Measurements from ENCODE around the gene TRIM46.
A peak's percentile ranks its signal among the peaks of the same experiment; 100 is the strongest.
"Not testable (repeated sequence)": the region's sequence is repeated elsewhere in the genome, so short reads cannot be mapped to it uniquely, and the experiment has no call there.

The TRIM46 gene

DNA sequence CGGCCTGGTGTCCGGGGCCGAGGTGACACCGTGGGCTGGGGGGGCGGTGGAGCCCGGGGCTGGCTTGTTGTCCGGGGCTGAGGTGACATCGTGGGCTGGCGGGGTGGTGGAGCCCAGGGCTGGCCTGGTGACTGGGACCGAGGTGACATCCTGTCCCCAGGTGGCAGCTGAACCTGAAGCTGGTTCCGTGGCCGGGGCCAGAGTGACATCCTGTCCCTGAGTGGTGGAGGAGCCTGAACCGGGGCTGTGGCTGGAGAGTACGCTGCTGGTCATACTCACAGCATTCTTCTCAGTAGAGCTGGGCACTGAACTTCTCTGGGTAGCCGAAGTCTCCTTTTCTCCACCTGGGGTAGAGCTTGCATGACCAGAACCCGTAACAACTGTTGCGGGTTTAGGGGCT, 18.3 kb downstream of the TRIM46 start:
- ATAC-seq (replicated peaks) (no peak), DNase-seq (no peak)
- H3K9me3 Mint-ChIP-seq, result no peaks in the 10 kb centered on the region
- H3K4me1 Mint-ChIP-seq (ENCODE audit: low read depth in 2 of 2), result peaks cover 25 to 31% of the 10 kb centered on the region in 2 donors
- peaks cover 30% of the 10 kb centered on the region for H3K36me3 Mint-ChIP-seq (ENCODE audit: insufficient read depth)
- H3K27me3 Mint-ChIP-seq, result no peaks in the 10 kb centered on the region
- peak overlapping the region; percentile 38 to 98 for H3K27ac Mint-ChIP-seq
- H3K4me3 Mint-ChIP-seq, result peak overlapping the region; percentile 92

DNA sequence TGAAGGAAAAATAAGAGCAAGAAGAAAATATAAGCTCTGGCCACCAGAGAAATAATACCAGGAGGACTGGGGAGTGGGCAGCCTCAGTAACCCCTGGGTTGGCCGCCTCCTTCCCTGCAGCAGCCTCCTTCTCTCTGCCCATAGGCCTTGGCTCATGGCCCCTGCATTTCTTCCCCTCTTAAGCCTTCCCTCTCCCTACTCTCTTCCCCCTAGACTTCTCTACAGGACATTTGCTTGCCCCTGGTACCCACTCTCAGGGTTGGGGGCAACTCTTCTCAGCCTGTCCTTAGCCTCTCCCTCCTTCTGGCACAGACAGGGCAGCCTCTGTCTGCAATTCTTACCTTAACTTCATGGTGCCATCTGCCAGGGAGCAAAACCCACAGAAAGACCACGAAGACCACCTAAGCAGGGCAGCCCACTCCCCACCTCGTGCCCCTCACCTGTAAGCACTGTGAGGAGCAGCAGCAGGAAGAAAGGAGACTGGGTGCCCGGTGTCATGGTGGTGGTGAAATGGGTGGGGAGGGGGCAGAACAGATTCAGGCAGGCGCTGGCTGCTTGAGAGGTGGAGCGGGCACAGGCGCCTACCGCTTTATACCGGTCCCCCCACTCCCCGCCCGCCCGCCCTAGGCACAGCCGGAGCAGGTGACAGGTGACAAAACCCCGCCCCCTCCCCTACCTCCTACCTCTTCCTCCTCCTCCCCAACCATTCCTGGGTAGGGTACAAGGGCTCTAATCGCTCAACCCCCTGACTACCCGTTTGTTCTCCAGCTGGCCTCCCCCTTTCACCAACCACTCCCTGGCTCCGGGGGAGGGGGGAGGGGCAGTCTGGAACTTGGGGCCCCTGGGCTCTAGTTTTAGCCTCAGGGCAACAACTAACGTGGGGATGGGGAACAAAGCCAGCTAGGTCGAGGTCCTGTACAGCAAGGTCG, 19.0 kb downstream of the TRIM46 start:
- H3K27ac Mint-ChIP-seq, result peak overlapping the region; percentile 98
- H3K4me1 Mint-ChIP-seq (ENCODE audit: low read depth in 2 of 2), result peaks cover 25 to 31% of the 10 kb centered on the region in 2 donors
- H3K4me3 Mint-ChIP-seq, result peak overlapping the region; percentile 92
- no peaks in the 10 kb centered on the region for H3K27me3 Mint-ChIP-seq
- no peaks in the 10 kb centered on the region for H3K9me3 Mint-ChIP-seq
- ATAC-seq (replicated peaks), result no peak
- H3K36me3 Mint-ChIP-seq (ENCODE audit: insufficient read depth), result peaks cover 30% of the 10 kb centered on the region
- DNase-seq, result no peak

DNA sequence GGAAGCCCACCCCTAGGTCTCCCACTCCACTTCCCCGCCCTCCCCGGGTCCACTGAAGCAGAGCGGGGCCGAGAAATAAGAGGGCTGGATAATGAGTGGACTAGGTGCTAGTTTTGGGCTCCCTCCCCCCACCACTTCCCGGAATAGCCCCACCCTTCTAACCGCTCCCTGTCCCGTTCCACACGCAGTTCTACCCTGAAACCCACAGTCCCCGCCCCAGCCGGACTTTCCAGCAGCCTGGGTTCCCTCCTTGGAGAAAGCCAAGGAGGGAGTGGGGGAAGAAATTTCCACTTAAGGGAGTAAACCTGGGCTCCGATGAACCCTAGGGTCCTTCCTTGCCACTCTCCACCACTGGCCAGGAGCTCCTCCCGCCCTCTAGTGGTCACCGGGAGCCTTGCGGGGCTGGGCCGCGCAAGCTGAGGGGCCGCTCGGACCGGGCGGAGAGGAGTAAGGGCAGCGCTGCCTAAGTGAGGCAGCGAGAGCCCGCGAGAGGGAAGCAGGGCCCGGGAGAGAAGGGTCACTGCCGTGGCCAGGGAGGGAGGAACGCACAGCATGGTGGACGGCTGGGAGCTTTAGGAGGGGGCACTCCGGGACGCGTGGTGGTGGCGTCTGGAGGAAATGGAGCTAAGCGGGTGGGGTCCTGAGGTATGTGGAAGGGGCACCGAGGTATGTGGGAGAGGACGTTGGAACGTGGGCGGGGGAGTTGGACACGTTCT, 19.8 kb downstream of the TRIM46 start:
- peaks cover 22% of the 10 kb centered on the region for H3K36me3 Mint-ChIP-seq (ENCODE audit: insufficient read depth)
- H3K9me3 Mint-ChIP-seq, result no peaks in the 10 kb centered on the region
- peak; percentile 63 to 69 (median 69) for DNase-seq
- H3K27ac Mint-ChIP-seq, result peak overlapping the region; percentile 98
- H3K27me3 Mint-ChIP-seq, result no peaks in the 10 kb centered on the region
- peak; percentile 22 for ATAC-seq (replicated peaks)
- H3K4me3 Mint-ChIP-seq, result peak overlapping the region; percentile 92
- peaks cover 23 to 27% of the 10 kb centered on the region in 2 donors for H3K4me1 Mint-ChIP-seq (ENCODE audit: low read depth in 2 of 2)

DNA sequence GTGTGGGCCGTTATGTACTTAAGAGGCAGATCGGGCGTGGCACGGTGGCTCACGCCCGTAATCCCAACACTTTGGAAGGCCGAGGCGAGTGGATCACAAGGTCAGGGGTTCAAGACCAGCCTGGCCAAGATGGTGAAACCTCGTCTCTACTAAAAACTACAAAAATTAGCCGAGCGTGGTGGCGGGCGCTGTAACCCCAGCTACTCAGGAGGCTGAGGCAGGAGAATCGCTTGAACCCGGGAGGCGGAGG, 20.3 kb downstream of the TRIM46 start:
- ATAC-seq (replicated peaks); H3K27me3 Mint-ChIP-seq; H3K9me3 Mint-ChIP-seq; DNase-seq: not testable (repeated sequence)
- peaks cover 22% of the 10 kb centered on the region for H3K36me3 Mint-ChIP-seq (ENCODE audit: insufficient read depth)
- peaks cover 23 to 27% of the 10 kb centered on the region in 2 donors for H3K4me1 Mint-ChIP-seq (ENCODE audit: low read depth in 2 of 2)
- peak overlapping the region; percentile 98 for H3K27ac Mint-ChIP-seq
- H3K4me3 Mint-ChIP-seq, result peak overlapping the region; percentile 92

DNA sequence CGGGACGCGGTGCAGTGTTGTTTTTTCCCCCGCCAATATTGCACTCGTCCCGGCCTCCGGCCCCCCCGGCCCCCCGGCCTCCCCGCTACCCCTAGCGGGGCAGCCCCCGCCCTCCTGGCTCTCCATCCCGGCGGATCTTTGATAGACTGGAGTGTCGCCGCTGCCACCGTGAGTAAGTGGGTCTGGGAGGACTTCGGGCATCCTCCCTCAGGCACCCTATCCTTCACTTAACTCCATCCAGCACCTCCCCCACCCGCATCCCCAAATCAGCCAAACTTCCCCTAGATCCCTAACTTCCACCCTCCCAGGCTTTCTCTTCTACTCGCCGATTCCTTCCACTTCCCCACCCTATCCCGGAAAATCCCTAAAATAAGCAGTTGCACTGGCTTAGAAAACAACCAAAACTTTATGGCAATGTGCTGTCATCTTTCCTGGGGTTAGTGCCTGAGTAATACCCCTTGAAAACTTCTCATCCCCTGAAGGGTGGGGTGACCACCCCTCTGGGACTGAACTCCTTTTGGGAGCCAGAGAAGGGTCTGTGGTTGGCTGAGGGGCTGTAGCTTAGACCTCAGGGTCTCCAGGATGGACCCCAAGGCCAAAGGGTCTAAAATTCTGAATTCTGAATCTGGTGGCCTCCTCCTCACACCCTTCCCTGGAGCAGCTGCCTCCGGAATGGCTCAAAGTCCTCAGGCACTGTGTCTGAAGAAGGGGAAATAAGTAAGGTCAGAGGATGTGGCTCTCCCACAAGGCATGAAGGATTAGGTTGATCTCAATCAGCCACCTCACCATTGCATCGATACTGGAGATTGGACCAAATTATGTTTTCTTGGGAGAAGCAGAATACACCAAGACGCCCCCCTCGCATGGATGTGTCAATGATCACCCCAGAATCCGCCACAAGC, 21.8 kb downstream of the TRIM46 start:
- Mint-ChIP-seq H3K27me3 (no peaks in the 10 kb centered on the region), H3K9me3 (no peaks in the 10 kb centered on the region), H3K4me3 (peak overlapping the region; percentile 92), H3K36me3 (ENCODE audit: insufficient read depth) (peaks cover 28% of the 10 kb centered on the region), H3K4me1 (ENCODE audit: low read depth in 2 of 2) (peaks cover 23 to 27% of the 10 kb centered on the region in 2 donors), H3K27ac (peak overlapping the region; percentile 98)
- no peak for ATAC-seq (replicated peaks)
- DNase-seq, result no peak

DNA sequence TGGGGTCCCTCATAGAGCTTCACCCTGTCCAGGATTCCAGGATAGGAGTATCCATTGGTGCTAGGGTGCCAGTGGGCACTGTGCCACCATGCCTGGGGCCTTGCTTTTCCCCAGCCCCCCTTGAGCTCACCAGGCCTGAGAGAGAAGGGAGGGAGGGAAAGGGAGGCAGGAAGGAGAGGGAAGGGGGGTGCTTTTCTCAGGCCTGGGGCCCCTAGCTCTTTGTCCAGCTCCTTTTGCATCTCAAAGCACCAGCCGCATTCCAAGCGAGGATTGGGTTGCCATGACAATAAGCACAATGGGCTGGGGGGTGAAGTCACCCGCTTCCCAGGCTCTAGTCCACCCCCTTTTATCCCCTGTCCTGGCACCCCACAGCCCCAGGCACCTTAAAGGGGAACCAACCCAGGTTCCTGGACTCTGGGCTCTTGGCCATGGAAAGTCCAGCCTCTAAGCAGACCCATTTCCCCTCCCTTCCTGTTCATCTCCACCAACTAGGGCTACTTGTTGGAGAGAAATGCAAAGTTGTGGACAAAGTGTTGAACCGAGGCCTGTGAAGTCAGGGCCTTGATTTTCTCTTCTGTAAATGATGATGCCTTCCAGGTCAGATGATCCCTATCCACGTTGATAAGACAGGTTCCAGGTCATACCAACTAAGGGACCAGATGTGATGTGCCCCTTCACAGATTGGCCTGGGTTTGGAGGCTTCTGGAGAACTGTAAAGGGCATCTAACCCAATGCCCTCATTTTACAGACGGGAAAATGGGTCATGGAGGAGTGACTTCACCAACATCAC, 22.6 kb downstream of the TRIM46 start:
- Mint-ChIP-seq H3K27me3 (no peaks in the 10 kb centered on the region), H3K36me3 (ENCODE audit: insufficient read depth) (peaks cover 28% of the 10 kb centered on the region), H3K9me3 (no peaks in the 10 kb centered on the region), H3K27ac (peak overlapping the region; percentile 98), H3K4me1 (ENCODE audit: low read depth in 2 of 2) (peaks cover 23 to 27% of the 10 kb centered on the region in 2 donors), H3K4me3 (no peak overlapping the region)
- ATAC-seq (replicated peaks) (no peak), DNase-seq (no peak)

DNA sequence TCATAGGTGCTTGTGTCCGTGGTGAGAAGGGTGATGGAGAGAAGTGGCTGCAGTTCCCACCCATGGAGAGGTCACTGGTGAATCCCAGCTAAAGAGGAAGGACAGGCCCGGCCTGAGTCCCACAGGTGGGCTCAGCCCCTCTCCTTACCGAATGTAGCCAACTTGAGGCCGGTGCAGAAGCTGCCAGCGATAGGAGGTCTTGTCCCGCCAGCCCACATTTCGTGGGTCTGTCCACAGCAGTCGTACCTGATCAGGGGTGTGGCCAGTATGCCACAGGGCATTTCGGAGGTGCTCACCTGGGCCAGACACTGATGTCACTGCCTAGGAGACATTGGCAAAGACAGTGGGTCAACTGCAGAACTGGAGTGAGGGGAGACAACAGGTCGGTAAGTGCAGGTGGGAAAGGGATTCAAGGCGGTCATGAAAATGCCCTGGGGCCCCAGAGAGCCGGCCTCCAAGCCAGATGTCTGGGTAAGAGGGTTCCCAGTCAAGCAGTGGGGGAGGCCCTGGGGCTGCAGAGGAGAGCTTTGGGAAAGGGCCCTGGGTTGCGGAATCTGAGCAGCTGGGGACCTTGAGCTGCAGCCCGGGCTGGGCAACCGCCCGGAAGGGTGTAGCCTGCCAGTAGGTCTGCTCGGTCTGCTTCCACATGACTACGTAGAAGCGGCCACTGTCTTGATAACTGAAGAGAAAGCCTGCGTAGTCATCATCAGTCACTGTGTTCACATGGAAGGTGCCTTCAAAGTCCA, 23.4 kb downstream of the TRIM46 start:
- peaks cover 28% of the 10 kb centered on the region for H3K36me3 Mint-ChIP-seq (ENCODE audit: insufficient read depth)
- H3K9me3 Mint-ChIP-seq, result no peaks in the 10 kb centered on the region
- DNase-seq (no peak), ATAC-seq (replicated peaks) (no peak)
- no peak overlapping the region for H3K4me3 Mint-ChIP-seq
- peaks cover 22 to 27% of the 10 kb centered on the region in 2 donors for H3K4me1 Mint-ChIP-seq (ENCODE audit: low read depth in 2 of 2)
- H3K27ac Mint-ChIP-seq, result peak overlapping the region in 1 of 2 donors; percentile 98
- H3K27me3 Mint-ChIP-seq, result no peaks in the 10 kb centered on the region

DNA sequence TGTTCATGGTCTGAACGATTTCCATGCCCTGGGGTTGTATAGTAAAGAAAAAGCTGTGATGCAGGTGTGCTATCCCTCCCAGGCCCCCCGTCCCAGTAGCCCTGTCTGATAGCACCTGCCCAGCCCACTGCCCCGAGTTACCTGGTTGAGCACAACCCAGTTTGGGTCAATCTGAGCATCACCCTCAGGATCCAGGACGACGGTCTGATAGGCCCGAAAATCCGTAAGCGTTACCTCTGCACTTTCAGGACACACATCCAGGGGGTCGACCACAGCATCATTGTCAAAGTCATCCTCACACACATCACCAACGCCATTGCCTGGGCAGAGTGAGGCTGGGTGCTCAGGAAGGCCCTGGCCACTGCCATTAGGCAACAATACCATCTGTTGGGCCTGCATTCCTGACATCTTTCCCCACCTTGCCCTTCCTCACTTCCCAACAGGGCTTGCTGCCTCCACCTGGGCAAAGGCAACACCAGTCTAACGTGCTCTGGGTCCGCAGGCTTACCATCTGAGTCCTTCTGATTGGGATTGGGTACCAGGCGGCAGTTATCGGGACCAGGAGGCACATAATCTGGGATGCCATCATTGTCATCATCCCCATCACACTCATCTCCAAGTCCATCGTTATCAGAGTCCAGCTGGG, 24.4 kb downstream of the TRIM46 start:
- H3K4me1 Mint-ChIP-seq (ENCODE audit: low read depth in 2 of 2), result peaks cover 17 to 20% of the 10 kb centered on the region in 2 donors
- H3K27ac Mint-ChIP-seq, result no peak overlapping the region
- peaks cover 28% of the 10 kb centered on the region for H3K36me3 Mint-ChIP-seq (ENCODE audit: insufficient read depth)
- ATAC-seq (replicated peaks), result no peak
- H3K4me3 Mint-ChIP-seq, result no peak overlapping the region
- no peak for DNase-seq
- H3K9me3 Mint-ChIP-seq, result no peaks in the 10 kb centered on the region
- H3K27me3 Mint-ChIP-seq, result no peaks in the 10 kb centered on the region

DNA sequence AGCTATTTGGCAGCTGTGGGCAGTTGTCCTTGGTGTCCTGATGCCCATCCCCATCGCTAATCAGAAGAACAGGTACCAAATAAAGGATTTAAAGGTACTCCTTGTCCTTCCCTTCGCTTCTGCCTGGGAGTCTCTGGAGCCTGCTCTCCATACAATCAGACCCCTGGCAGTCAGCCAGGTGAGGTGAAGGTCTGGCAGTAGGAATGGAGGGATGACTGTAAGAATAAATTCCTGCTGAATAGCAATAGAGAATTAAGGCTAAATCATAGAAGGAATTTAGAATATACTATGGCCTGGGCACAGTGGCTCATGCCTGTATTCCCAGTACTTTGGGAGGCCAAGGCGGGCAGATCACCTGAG, 24.9 kb downstream of the TRIM46 start:
- Mint-ChIP-seq H3K27ac (no peak overlapping the region), H3K4me1 (ENCODE audit: low read depth in 2 of 2) (peaks cover 14 to 15% of the 10 kb centered on the region in 2 donors), H3K36me3 (ENCODE audit: insufficient read depth) (peaks cover 27% of the 10 kb centered on the region), H3K9me3 (no peaks in the 10 kb centered on the region), H3K4me3 (no peak overlapping the region), H3K27me3 (no peaks in the 10 kb centered on the region)
- ATAC-seq (replicated peaks) (no peak), DNase-seq (no peak)

DNA sequence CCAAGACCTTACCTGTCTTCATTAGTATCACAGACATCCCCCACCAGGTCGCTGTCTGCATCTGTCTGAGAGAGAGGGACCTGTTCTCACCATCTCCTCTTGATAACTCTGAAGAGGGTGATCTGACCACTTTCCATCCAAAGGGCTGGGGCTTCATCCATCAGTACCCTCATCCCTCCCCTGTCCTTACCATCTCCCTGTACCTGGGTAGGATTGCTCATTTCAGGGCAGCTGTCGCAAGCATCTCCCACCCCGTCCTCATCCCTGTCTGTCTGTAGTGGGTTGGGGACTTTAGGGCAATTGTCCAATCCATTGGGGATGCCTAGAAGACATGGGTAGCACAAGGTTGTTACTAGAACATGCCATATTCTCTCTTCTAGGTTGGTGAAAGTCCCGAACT, 26.1 kb downstream of the TRIM46 start:
- H3K9me3 Mint-ChIP-seq, result no peaks in the 10 kb centered on the region
- peaks cover 4 to 5% of the 10 kb centered on the region in 2 donors for H3K4me1 Mint-ChIP-seq (ENCODE audit: low read depth in 2 of 2)
- DNase-seq, result no peak
- H3K27ac Mint-ChIP-seq, result peak overlapping the region in 1 of 2 donors; percentile 8
- peaks cover 14% of the 10 kb centered on the region for H3K36me3 Mint-ChIP-seq (ENCODE audit: insufficient read depth)
- ATAC-seq (replicated peaks), result no peak
- H3K27me3 Mint-ChIP-seq, result no peaks in the 10 kb centered on the region
- H3K4me3 Mint-ChIP-seq, result no peak overlapping the region

DNA sequence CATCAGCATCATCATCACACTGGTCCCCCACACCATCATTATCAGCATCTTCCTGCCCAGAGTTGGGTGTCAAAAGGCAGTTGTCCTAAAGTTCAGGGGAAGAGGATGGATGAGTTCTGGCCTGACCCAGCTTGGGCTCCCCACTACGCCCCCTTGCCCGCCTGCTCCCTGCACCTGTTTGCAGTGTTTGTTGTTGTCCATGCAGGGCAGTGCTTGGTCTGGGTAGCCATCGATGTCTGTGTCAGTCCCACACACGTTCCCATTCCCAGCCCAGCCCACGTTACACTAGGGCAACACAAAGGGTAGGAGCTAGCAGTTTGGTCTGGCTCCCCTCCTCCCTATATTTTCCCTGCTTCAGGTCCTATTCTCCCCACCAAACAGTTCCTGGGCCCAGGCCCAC, 27.3 kb downstream of the TRIM46 start:
- Mint-ChIP-seq H3K27me3 (no peaks in the 10 kb centered on the region), H3K9me3 (no peaks in the 10 kb centered on the region), H3K4me1 (ENCODE audit: low read depth in 2 of 2) (no peaks in the 10 kb centered on the region), H3K27ac (peak overlapping the region in 1 of 2 donors; percentile 62), H3K36me3 (ENCODE audit: insufficient read depth) (peaks cover 6% of the 10 kb centered on the region), H3K4me3 (no peak overlapping the region)
- DNase-seq (no peak), ATAC-seq (replicated peaks) (no peak)

DNA sequence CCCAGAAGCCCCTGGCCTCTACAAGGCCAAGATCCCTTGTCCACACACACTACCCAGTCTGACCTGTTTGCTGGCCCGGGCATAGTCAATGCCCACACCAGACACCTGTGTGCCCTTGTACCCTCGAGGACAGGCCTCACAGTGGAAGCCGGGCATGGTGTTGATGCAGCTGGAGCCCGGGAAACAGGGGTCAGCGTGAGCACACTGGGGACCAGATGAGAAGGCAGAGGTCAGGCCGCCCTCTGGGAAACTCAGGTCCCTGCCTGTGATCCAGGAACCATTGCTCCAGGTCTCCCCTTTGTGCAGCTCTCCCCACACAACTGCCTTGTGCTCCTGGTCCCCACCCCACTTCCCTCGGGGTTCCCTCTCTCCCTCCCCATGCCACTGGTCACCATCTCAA, 28.5 kb downstream of the TRIM46 start:
- H3K27me3 Mint-ChIP-seq, result no peaks in the 10 kb centered on the region
- no peaks in the 10 kb centered on the region for H3K9me3 Mint-ChIP-seq
- H3K4me3 Mint-ChIP-seq, result no peak overlapping the region
- DNase-seq (no peak), ATAC-seq (replicated peaks) (no peak)
- H3K36me3 Mint-ChIP-seq (ENCODE audit: insufficient read depth), result peaks cover 9% of the 10 kb centered on the region
- peaks cover 5 to 6% of the 10 kb centered on the region in 2 donors for H3K4me1 Mint-ChIP-seq (ENCODE audit: low read depth in 2 of 2)
- peak overlapping the region in 1 of 2 donors; percentile 33 for H3K27ac Mint-ChIP-seq
